ENCODE measurements around the gene TRHDE. TPM values are rescaled to one million over a fixed set of nuclear protein-coding genes. Genes with fewer than 3 reads are reported as not detected.

Gene TRHDE
- total and polyA plus RNA-seq, 8 donors: 1.9 to 30.2 (median 17.9) TPM

DNA sequence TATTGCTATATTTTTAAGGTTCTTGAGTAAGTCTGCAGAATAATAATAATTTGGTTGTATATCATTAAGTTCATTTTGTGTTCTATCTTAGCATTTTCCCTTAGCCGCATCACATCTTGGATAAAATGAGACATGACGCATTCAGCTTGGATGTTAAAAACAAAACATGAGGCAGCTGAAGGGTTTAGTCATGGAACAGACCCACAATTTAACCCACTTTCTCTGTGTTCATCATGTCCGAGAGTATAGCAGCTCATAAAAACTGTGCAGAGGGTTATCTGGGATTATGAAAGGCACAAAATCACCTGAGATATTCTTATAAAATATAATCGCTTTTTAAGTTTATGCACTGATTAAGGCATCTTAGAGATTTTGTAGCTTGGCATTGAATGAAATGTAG, 219.3 kb downstream of the TRHDE start:
- 83% methylated on average over 4 of the region's 4 CpGs for WGBS, 2 donors
- peaks cover 0 to 3% (median 0%) of the 10 kb centered on the region in 4 donors for H3K9me3 ChIP-seq
- ATAC-seq: no peak
- no peak for FAIRE-seq
- no peak for DNase-seq
- H3K4me3 ChIP-seq: no peak overlapping the region
- intact Hi-C loops (cut with DNase I): loop anchor here in 1 of 3 donors (10.0 kb wide), 1 partner anchor 1263 kb away; no protein-coding TSS in a partner anchor
- peaks cover 0 to 12% (median 4%) of the 10 kb centered on the region in 3 donors for H3K4me1 ChIP-seq
- H3K36me3 ChIP-seq: peaks cover 0 to 2% (median 0%) of the 10 kb centered on the region in 3 donors
- H3K27ac ChIP-seq: no peak overlapping the region
- no peaks in the 10 kb centered on the region for H3K27me3 ChIP-seq
- TF ChIP-seq CTCF (IDR thresholded peaks at IDR 0.05): no peak

DNA sequence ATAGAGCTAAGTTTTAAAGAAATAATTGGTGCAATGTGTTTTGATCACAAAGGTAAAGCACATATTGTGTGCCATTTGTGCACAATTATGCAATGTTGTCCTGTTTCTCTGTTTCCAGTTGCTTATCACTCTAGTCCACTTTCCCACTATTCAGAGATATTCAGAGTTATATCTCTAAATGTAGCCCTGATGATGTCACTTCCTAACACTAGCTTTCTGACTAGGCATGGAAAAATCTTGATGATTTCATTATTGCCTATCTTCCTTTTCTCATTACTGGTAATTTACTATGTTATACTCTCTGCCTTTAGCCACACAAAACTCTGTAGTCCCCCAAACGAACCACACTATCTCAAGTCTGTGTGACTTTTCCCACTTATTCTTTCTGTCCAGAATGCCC, 221.2 kb downstream of the TRHDE start:
- Histone ChIP-seq H3K27ac (no peak overlapping the region), H3K4me1 (peaks cover 0 to 12% (median 4%) of the 10 kb centered on the region in 3 donors), H3K9me3 (no peaks in the 10 kb centered on the region), H3K4me3 (no peak overlapping the region), H3K27me3 (no peaks in the 10 kb centered on the region), H3K36me3 (no peaks in the 10 kb centered on the region)
- DNase-seq (no peak), FAIRE-seq (no peak), ATAC-seq (peak in 2 of 4 donors; percentile 51 to 55)
- no peak for TF ChIP-seq CTCF (IDR thresholded peaks at IDR 0.05)
- WGBS, 2 donors: 67 to 81% methylated on average over 1 of the region's 1 CpG
- intact Hi-C loops (cut with DNase I): loop anchor here in 1 of 3 donors (10.0 kb wide), 1 partner anchor 1261 kb away; no protein-coding TSS in a partner anchor

GRCh38 chr12:72498354-72498753, 226.2 kb downstream of the TRHDE start:
- no peak for FAIRE-seq

GRCh38 chr12:72499244-72499643, 227.1 kb downstream of the TRHDE start:
- Histone ChIP-seq H3K4me3 (no peak overlapping the region), H3K36me3 (peaks cover 0 to 7% (median 0%) of the 10 kb centered on the region in 3 donors), H3K27me3 (no peaks in the 10 kb centered on the region), H3K27ac (no peak overlapping the region), H3K4me1 (no peaks in the 10 kb centered on the region), H3K9me3 (no peaks in the 10 kb centered on the region)
- no peak for FAIRE-seq
- no peak for TF ChIP-seq CTCF (IDR thresholded peaks at IDR 0.05)
- intact Hi-C loops (cut with DNase I): loop anchor here in 1 of 3 donors (10.0 kb wide), 1 partner anchor 1256 kb away; no protein-coding TSS in a partner anchor
- no peak for ATAC-seq
- WGBS, 2 donors: 89 to 96% methylated on average over 5 of the region's 5 CpGs
- DNase-seq: no peak

More at GRCh38 chr12:72498354-72498753, 226.2 kb downstream of the TRHDE start:
- no peak for DNase-seq
- no peak for ATAC-seq
- WGBS, 2 donors: 70 to 83% methylated on average over 1 of the region's 1 CpG
- TF ChIP-seq CTCF (IDR thresholded peaks at IDR 0.05): no peak
- H3K27me3 ChIP-seq: no peaks in the 10 kb centered on the region
- H3K36me3 ChIP-seq: peaks cover 0 to 7% (median 0%) of the 10 kb centered on the region in 3 donors
- H3K4me1 ChIP-seq: no peaks in the 10 kb centered on the region
- no peak overlapping the region for H3K27ac ChIP-seq
- intact Hi-C loops (cut with DNase I): loop anchor here in 1 of 3 donors (10.0 kb wide), 1 partner anchor 1256 kb away; no protein-coding TSS in a partner anchor
- no peaks in the 10 kb centered on the region for H3K9me3 ChIP-seq
- no peak overlapping the region for H3K4me3 ChIP-seq

DNA sequence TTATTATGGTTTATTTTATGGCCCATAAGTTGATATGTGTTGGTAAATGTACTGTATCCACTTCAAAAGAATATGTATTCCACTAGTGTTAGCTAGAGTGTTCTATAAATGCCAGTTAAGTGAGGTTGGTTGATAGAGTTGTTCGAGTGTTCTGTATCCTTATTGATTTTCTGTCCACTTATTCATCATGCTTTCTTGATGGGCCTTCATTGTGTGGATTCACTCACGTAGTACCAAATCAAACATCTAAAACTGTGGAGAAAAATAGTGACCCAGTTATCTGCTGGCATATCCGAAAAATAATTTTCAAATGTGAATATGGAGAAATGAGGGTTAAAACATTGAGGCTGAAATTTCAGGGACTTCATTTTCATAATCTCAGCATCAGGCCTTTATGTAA, 230.4 kb downstream of the TRHDE start:
- no peaks in the 10 kb centered on the region for H3K9me3 ChIP-seq
- H3K36me3 ChIP-seq: peaks cover 0 to 7% (median 0%) of the 10 kb centered on the region in 3 donors
- no peaks in the 10 kb centered on the region for H3K4me1 ChIP-seq
- H3K27ac ChIP-seq: no peak overlapping the region
- intact Hi-C loops (cut with DNase I): no loop called here
- no peak for TF ChIP-seq CTCF (IDR thresholded peaks at IDR 0.05)
- FAIRE-seq (no peak), DNase-seq (no peak), ATAC-seq (no peak)
- H3K27me3 ChIP-seq: no peaks in the 10 kb centered on the region
- H3K4me3 ChIP-seq: no peak overlapping the region
- WGBS, 2 donors: 63 to 69% methylated on average over 3 of the region's 3 CpGs
